NCI-H510A treated with DMSO at 0.1 percent for 48 hours (cell line): ENCODE results near the gene LGI1.

ENCODE experiments used
- DNase-seq: peaks from one replicate; lab custom pipeline; 2025; lab: John Stamatoyannopoulos, UW

Gene LGI1

DNA sequence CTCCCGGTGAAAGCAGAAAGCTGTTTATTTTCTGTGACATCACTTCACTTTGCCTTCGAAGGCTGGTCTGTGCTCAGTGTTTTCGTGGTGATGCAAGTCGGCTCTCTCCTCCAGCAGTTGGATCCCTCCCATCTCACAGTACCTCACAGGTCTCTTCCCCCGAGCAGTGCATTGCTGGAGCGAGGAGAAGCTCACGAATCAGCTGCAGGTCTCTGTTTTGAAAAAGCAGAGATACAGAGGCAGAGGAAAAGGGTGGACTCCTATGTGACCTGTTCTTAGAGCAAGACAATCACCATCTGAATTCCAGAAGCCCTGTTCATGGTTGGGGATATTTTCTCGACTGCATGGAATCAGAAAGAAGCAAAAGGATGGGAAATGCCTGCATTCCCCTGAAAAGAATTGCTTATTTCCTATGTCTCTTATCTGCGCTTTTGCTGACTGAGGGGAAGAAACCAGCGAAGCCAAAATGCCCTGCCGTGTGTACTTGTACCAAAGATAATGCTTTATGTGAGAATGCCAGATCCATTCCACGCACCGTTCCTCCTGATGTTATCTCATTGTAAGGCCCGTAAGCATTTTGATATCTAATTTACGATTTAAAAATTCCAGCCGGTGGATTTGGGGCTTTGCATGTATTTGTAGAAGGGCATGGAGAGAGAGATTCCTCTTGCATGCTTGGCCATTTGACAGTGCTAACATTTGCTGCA, at the start of gene LGI1:
Gene LGI1 (plus strand): TSS at position 136 of the 707 bp plus-strand sequence. CDS start 209 bp downstream, at position 345.
- DNase-seq: no peak

DNA sequence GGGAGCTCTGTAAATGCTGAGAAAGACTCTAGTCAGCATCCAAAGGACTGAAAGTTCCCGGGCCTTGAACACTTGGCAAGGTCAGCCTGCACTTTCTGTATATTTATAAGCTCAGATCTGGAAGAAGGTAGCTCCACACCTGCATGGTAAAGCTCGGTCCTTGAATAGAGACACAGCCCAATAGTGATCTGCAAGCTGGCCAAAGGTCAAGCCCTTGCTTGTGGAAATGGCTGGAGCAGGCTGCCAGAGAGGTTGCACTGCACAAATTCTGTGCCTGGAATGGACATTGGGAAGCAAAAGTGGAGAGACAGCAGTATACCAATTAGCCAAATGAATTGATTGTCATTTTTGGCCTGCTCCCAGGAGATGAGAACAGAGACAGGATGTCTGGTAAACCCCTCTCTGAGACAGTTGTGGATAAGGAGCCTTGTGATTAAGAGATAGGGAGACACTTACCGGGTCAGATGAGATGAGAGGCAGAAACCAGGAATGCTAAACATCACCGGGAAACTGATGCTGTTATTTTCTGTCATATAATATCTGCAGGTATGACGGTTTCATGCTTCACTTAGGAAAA, 47.3 kb upstream of the LGI1 start:
- no peak for DNase-seq

DNA sequence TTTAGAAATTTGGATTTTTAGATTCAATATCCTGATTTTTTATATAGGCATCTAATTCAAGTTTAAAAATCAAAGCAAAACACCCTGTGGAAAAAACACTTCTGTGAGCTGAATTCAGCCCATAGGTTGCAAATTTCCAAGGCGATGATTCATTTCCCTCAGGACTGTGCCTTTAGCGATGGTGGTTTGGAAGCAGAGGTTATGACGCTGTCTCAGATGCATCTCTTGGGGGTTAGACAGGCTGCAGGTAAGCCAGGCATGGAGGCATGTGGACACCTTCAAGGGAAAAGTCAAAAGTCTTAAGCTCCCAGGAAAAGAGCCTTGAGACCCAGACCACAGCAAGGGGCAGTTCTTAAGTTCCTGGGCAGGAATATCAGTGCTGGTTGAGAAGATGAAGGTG, 45.8 kb upstream of the LGI1 start:
- no peak for DNase-seq

DNA sequence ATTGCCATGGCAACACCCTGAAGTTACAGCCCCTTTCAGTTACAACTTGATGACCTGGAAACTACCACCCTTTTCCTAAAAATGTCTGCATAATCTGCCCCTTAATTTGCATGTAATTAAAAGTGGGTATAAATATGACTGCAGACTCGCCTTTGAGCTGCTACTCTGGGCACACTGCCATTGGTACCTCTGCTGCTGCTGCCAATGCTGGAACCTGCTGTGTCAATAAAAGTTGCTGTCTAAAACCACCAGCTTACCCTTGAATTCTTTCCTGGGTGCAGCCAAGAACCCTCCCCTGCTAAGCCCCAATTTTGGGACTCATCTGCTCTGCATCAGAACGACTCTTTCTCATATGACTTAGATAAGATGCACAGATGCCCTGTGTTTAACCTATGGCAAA, 45.1 kb upstream of the LGI1 start:
- DNase-seq: no peak

DNA sequence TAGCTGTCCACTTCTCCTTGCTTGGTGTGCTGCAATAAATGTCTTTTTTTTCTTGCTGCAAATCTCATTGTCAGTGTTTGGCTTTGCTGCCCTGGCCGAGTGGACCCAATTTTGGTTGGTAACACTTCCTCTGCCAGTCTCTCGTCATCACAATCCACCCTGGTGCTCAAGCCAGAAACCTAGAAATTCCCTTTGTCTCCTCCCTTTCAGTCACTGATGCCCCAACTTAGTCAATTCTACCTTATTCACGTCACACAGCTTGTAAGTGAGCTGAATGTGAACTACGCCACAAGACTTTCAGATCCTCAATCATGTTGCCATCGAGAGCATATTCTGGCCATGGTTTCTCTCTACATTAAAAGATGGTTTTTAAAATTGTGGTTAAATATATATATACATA, 42.4 kb upstream of the LGI1 start:
- no peak for DNase-seq

DNA sequence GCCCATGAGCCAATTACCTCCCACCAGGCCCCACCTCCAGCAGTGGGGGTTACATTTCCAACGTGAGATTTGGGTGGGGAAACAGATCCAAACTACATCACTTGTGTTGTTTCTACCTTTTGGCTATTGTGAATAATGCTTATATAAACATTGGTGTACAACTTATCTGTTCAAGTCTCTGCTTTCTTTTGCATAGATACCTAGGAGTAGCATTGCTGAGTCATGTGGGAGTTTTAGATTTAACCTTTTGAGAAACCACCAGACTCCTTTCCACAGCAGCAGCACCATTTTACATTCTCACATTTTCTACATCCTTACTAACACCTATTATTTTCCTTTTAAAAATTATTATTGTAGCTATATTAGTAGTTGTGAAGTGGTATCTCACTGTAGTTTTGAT, 41.0 kb upstream of the LGI1 start:
- DNase-seq: no peak

DNA sequence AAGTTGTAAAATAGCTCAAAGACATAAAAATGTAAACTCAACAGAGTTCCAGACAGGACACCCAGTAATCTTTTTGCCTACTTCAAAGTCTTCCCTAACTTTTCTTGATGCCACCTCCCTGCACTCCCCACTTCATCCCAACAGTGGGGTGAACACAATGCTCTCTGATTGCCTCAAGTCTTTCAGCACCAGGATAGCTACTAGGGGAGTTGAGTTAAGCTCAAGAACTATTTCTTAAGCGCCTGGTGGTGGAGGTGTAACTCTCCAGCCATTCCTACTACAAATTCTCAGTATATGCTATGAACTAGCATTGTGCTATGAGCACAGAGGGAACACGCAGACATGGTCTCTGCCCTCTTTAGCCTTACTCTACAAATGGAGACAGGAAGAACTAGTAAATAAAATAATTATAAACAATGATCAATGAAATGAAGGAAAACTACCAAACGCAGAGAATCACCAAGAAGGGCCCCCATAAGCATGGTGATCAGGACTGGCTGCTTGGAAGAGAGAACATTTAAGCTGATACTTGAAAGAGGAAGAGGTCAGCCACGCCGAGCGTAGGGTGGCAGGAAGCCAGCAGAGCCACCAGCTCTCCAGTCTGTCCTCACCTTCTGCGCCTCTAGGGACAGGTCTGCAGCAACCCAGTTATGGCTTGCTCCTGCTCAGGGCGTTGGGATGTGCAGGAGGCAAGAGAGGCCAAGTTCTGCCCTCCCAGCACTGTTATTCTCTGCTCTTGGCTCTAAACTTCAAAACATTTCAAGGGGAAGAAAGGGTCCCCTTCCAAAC, 38.6 kb upstream of the LGI1 start:
- DNase-seq: no peak

DNA sequence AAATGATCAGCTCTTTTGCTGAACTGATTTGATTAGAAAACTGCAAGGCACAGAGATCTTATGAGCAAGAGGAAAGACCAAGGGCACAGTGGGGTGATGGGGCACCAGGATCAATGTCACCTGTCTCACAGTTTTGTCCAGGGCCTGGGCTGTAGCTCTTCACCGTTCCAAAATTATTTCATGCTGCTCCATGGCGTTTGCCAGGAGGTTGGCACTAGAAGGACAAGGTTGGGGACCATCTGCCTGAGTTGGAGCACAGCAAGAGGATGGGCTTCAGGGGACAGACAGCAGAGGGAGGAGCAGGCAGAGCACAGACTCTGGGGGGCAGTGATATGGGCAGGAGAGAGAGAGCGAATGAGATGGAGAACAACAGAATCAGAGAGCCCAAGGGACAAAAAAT, 37.8 kb upstream of the LGI1 start:
- DNase-seq: no peak

DNA sequence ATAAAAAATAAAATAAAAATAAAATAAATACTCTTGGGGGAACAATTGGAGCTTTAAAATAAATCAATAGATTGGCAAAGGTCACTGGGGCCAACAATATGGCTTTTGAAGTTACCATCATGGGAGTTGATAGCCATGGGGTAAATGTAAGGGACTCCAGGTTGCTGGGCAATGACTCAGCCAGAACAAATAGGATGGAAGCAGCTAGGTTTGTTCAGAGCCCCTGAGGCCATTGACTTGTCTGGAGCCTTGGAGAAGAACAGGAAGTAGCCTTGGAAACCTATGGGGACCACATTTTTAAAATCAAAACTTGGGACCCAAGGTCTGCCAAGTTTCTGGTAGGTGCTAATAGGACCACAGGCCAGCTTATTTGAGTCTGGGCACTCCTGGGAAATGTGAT, 35.2 kb upstream of the LGI1 start:
- no peak for DNase-seq

DNA sequence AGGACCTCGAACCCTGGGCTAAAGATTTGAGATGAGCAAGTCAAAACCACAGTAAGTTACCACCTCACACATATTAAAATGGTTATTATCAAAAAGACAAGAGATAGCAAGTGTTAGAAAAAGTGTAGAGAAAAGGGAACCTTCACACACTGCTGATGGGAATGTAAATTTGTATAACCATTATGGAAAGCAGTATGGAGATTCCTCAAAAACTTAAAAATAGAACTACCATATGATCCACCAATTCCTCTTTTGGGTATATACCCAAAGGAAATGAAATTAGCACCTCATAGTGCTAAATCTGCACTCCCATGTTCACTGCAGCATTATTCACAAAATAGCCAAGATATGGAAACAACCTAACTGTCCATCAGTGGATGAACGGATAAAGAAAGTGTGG, 34.6 kb upstream of the LGI1 start:
- DNase-seq: no peak

DNA sequence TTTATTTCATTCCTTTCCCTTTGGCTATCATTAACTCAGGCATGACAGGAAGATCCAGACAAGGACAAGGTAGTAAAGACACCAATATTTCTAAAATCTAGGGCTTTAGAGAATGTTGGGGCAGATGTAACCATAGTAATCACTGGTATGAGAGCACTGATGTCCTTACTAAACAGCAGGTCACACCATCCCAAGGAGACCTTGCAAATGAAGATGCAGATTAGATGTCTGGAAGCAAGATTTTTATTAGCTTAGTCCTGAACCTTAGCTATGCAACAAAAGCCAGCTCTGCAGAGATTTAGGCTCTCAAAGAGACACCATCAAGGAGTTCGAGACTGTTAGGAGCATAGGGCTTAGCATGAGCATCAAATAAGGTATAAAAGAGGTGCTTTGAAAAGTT, 31.7 kb upstream of the LGI1 start:
- no peak for DNase-seq

DNA sequence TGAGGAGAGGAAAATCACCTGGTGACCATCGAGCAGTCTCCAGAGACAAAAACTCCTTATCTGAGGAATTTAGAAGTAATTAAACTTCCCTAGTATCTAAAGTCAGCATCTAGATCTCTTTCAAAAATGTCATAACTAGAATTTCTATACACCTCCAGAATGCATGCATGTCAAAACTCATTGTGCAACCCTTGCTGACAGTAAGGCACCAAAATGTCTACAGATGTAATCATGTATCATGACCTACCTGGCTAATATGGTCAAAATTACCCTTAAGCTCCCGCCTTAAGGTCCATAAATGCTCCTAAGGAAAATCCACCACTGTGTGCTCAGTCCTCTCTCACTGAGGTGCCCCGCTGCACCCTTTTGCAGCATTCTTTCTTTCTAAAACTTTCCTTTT, 16.4 kb upstream of the LGI1 start:
- no peak for DNase-seq

DNA sequence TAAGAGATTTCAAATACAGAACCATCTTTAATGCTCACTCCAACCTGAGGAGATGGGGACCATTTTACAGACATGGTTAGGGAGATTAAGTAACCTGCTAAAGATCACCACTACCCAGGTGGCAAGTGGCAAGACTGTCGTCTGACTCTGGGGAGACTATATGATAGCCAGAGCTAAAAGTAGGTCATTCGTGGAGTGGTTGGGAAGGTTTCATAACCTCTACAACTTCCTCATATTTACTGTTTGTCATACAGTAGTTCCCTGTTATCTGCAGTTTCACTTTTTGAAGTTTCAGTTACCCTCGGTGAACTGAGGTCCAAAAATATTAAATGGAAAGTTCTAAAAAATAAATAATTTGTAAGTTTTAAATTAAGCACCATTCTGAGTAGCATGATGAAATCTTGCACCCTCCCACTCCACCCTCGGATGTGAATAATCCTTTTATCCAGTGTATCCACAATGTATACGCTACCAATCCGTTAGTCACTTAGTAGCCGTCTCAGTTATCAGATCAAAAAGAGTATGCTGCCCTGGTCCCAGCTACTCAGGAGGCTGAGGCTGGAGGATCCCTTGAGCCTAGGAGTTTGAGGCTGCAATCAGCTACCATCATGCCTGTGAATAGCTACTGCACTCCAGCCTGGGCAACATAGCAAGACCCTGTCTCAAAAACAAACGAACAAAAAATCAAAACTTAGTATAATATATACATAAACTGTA, 14.9 kb upstream of the LGI1 start:
- no peak for DNase-seq

DNA sequence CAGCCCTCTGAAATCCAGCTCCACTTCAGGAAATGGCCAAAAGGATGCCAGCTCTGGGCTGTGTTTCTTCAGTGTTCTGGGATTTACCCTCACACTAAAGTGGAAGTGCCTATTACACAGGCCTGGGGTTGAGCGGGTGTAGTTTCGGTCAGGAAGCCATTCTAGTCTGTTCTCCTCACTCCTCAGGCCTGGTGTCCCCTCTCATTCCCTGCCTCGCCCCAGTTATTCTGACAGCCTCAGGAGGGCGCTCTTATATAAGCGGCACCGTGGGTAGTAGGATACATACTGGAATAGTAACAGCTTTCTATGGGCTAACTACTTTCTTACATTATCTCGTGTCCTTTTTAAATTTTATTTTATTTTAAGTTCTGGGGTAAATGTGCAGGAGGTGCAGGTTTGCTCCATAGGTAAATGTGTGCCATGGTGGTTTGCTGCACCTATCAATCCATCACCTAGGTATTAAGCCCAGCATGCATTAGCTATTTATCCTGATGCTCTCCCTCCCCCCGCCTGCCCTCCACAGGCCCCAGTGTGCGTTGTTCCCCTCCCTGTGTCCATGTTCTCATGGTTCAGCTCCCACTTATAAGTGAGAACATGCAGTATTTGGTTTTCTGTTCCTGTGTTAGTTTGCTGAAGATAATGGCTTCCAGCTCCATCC, 12.2 kb upstream of the LGI1 start:
- peak; percentile 15 for DNase-seq

DNA sequence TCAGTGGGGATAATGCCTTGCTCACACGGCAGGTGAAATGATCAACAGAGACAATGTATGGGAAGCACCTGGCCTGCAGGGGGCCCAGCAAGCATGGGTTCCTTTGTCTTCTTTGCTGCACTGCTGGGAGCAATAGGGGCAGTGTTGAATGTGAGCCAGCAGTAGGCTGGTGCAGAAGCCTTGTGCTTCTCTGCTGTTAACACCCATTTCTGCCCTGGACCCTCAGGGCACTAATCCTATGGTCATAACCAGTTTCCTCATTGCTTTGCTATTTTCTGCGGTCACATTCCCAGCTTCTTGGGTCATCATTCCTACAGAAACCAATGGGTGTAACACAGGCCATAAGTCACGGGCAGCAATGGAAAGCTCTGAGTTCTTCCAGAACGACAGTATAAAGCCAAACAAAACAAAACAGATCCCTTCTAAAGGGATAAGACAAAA, 10.9 kb upstream of the LGI1 start:
- peak; percentile 54 for DNase-seq

DNA sequence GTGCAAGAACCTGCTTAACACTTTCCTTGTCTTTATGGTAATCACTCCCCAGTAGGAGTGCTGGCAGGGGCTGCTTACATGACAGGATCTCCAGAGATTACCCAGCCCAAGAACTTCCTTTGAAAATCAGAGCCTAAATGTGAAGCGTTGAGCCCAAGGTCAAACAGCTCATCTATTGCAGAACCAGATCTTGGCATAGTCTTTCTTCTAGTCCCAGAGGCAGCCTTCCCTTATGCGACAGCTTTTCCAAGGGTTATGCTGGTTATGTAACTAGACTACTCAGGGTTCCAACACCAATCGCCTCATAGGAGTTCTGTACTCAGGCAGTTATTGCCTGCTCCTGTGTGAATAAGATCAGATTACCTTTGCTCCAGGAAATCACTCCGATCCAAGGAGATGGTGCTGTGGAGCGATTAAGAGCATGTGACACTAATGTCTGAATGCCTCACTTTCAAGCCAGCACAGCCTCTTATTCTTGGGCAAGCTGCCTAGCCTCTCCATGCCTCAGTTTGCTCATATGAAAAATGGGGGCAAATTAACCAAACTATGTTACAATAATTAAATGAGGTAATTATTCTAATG, 8.4 kb upstream of the LGI1 start:
- peak; percentile 76 for DNase-seq

DNA sequence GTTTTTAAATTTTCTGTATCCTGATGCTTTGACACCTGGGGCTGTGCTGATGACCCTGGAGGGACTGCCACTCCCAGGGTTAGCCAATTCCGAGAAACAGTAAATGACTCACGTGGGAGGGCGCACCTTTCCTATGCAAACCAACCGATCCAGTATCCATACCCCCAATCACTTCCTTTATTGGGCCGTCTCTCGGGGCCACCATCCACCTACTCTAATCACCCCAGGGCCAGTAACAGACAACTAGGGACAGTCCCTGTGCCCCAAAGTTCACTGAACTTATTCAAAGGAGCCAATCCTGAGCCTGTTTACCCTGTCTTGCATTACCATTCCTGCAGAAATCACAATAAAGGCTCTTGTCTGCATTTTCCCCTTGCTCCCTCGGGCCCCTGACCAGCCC, 6.6 kb upstream of the LGI1 start:
- DNase-seq: no peak

DNA sequence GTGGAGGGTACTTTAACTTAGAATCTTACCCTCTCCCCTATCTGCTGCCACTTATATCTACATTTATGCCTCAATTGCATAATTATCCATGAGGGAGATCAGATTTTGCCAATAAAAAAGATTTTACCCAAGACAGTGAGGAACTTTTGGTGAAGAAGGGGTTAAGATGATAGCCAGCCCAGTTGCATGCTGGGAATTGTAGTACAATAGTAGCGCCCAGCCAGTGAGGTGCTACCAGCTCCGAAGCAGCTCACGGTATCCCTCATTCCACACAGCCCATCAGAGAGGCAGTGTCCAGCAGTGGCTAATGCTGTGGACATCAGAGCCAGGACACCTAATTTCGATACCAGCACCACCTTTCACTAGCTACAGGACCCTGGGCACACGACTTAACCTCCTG, 5.9 kb upstream of the LGI1 start:
- DNase-seq: no peak

DNA sequence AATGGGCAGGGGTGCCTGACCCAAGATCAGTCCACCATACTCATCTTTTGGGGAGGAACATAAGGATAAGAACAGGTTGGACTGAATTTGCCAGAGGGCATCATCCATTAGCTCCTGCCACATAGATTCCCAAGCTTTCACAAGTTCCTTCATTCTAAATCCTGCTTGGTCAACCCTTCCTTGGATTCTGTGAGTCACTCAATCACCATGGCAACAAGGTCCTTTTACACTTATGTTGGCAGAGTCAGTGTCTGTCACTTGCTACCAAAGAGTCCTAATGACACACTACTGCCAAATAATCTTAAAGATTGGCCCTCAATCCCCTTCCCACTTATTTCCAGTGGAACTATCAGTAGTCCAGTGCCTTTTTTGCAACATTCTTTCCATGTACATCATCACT, 5.0 kb upstream of the LGI1 start:
- no peak for DNase-seq

DNA sequence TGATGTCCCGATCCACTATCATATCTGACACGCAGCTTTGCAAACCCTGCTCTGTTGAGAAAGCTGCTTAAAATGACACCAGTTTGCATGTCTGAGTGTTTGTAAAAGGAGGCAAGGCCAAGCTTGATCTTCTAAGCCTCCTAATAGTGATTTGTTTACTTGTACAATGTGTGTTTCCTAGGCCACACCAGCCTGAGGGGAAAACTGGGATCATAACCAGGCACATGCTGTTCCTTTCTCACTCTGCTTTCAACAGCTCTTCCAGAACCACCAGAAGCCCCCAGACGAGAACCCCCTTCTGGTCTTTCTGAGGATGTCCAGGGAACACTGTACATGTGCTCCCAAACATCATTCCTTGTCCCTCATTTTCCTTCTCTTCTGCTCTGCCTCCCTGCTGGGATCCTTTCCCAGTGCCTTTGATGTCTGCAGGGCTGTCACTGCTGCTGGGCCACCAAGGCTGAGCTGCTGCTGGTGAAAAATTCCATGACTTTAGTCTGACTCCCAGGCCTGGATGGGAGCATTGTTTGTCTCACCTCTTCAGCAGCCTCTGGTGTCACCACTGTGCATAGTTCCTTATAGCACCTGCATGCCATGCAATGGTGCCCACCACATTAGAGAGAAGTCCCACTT, 4.0 kb upstream of the LGI1 start:
- no peak for DNase-seq

DNA sequence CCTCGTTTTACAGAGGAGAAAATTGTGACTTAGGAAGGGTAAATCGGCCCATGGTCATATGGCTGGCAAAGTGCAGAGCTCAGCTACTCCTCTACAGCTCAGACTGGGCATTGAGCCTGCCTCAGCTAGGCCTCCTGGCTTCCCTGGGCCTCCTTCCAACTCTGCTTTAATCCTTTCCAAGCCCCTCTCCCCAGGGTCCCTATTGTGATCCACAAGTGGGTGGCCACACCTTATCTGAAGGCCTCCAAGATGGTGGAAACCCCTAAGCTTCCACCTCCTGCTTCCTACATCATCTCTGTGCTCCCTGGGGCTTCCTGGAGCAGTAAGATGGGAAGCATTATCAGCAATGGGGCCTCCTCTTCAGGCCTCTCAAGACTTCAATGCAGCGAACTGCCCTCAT, 3.0 kb upstream of the LGI1 start:
- no peak for DNase-seq
